ENCODE results near the gene DNAI7. TPM values are rescaled to one million over a fixed set of nuclear protein-coding genes. Genes with fewer than 3 reads are reported as not detected.

The DNAI7 gene
- total RNA-seq, 2 experiments from 2014 or later, result 0.10 TPM; not detected in 1

- H3K9me3 Mint-ChIP-seq, result no peaks in the 10 kb centered on the region
- H3K27ac Mint-ChIP-seq, result no peak overlapping the region
- POLR2A ChIA-PET, result interaction anchor here (0.6 kb wide), 1 partner anchor 9 kb away, joined by 3 read pairs; no protein-coding TSS in a partner anchor
- intact Hi-C loops (cut with micrococcal nuclease), result no loop called here
- CTCF ChIA-PET, result interaction anchor here (0.9 kb wide), 1 partner anchor 9 kb away, joined by 3 read pairs; no protein-coding TSS in a partner anchor
- no peak for DNase-seq
- H3K4me1 Mint-ChIP-seq (ENCODE audit: low read depth), result no peaks in the 10 kb centered on the region
- no peak overlapping the region for H3K4me3 Mint-ChIP-seq
- no peaks in the 10 kb centered on the region for H3K36me3 Mint-ChIP-seq
- H3K27me3 Mint-ChIP-seq, result no peaks in the 10 kb centered on the region
Measured at GRCh38 chr12:25162866-25163265, 32.1 kb downstream of the DNAI7 start.

GRCh38 chr12:25156061-25156460, 38.9 kb downstream of the DNAI7 start:
- DNase-seq, result no peak
- H3K9me3 Mint-ChIP-seq, result no peaks in the 10 kb centered on the region
- POLR2A ChIA-PET, result no interaction called here
- H3K4me3 Mint-ChIP-seq, result no peak overlapping the region
- no peaks in the 10 kb centered on the region for H3K36me3 Mint-ChIP-seq
- H3K4me1 Mint-ChIP-seq (ENCODE audit: low read depth), result peaks cover 8% of the 10 kb centered on the region
- CTCF ChIA-PET, result interaction anchor here (0.6 to 2.8 kb wide), 10 partner anchors 27 to 1712 kb away, joined by 3 to 48 read pairs (median 4); partner anchors contain the start of genes DNAI7 and ETFRF1
- H3K27me3 Mint-ChIP-seq, result no peaks in the 10 kb centered on the region
- intact Hi-C loops (cut with micrococcal nuclease), result no loop called here
- H3K27ac Mint-ChIP-seq, result no peak overlapping the region

- Mint-ChIP-seq H3K36me3 (no peaks in the 10 kb centered on the region), H3K4me3 (no peak overlapping the region), H3K9me3 (no peaks in the 10 kb centered on the region), H3K27ac (no peak overlapping the region), H3K4me1 (ENCODE audit: low read depth) (peaks cover 8% of the 10 kb centered on the region), H3K27me3 (no peaks in the 10 kb centered on the region)
- intact Hi-C loops (cut with micrococcal nuclease), result loop anchor here (1.0 kb wide), 2 partner anchors 164 to 232 kb away; no protein-coding TSS in a partner anchor
- ChIA-PET POLR2A (interaction anchor here (1.4 kb wide), 1 partner anchor 232 kb away, joined by 5 read pairs; no protein-coding TSS in a partner anchor), CTCF (interaction anchor here (0.8 to 2.8 kb wide), 22 partner anchors 10 to 314 kb away, joined by 3 to 48 read pairs (median 4); partner anchors contain the start of genes DNAI7 and ETFRF1)
- no peak for DNase-seq
Measured at GRCh38 chr12:25155022-25155576, 39.9 kb downstream of the DNAI7 start.

- Mint-ChIP-seq H3K4me3 (no peak overlapping the region), H3K36me3 (no peaks in the 10 kb centered on the region), H3K27me3 (no peaks in the 10 kb centered on the region), H3K27ac (no peak overlapping the region), H3K4me1 (ENCODE audit: low read depth) (peaks cover 8% of the 10 kb centered on the region), H3K9me3 (no peaks in the 10 kb centered on the region)
- intact Hi-C loops (cut with micrococcal nuclease), result no loop called here
- no peak for DNase-seq
- ChIA-PET CTCF (interaction anchor here (0.8 to 1.7 kb wide), 3 partner anchors 10 to 284 kb away, joined by 3 to 10 read pairs (median 3); no protein-coding TSS in a partner anchor), POLR2A (no interaction called here)
Measured at GRCh38 chr12:25152055-25152454, 42.9 kb downstream of the DNAI7 start.

GRCh38 chr12:25151476-25151875, 43.5 kb downstream of the DNAI7 start:
- intact Hi-C loops (cut with micrococcal nuclease), result no loop called here
- DNase-seq, result no peak
- H3K4me1 Mint-ChIP-seq (ENCODE audit: low read depth), result peaks cover 8% of the 10 kb centered on the region
- no peaks in the 10 kb centered on the region for H3K9me3 Mint-ChIP-seq
- CTCF ChIA-PET, result interaction anchor here (0.8 to 0.9 kb wide), 3 partner anchors 11 to 285 kb away, joined by 3 to 4 read pairs (median 3); no protein-coding TSS in a partner anchor
- no peaks in the 10 kb centered on the region for H3K36me3 Mint-ChIP-seq
- no peak overlapping the region for H3K27ac Mint-ChIP-seq
- H3K4me3 Mint-ChIP-seq, result no peak overlapping the region
- POLR2A ChIA-PET, result no interaction called here
- no peaks in the 10 kb centered on the region for H3K27me3 Mint-ChIP-seq

- Mint-ChIP-seq H3K9me3 (no peaks in the 10 kb centered on the region), H3K4me3 (no peak overlapping the region), H3K27ac (no peak overlapping the region), H3K27me3 (no peaks in the 10 kb centered on the region), H3K36me3 (no peaks in the 10 kb centered on the region), H3K4me1 (ENCODE audit: low read depth) (no peaks in the 10 kb centered on the region)
- CTCF ChIA-PET, result interaction anchor here (0.6 kb wide), 1 partner anchor 178 kb away, joined by 5 read pairs; no protein-coding TSS in a partner anchor
- POLR2A ChIA-PET, result no interaction called here
- DNase-seq, result no peak
- intact Hi-C loops (cut with micrococcal nuclease), result no loop called here
Measured at GRCh38 chr12:25146686-25147085, 48.3 kb downstream of the DNAI7 start.

GRCh38 chr12:25135531-25136154, 59.3 kb downstream of the DNAI7 start:
- no peaks in the 10 kb centered on the region for H3K27me3 Mint-ChIP-seq
- no peaks in the 10 kb centered on the region for H3K4me1 Mint-ChIP-seq (ENCODE audit: low read depth)
- CTCF ChIA-PET, result interaction anchor here (0.6 to 3.2 kb wide), 4 partner anchors 14 to 144 kb away, joined by 4 to 25 read pairs (median 6); a partner anchor contains a TSS
- H3K4me3 Mint-ChIP-seq, result no peak overlapping the region
- DNase-seq, result peak; percentile 40
- intact Hi-C loops (cut with micrococcal nuclease), result loop anchor here (10.0 kb wide), 1 partner anchor 281 kb away; no protein-coding TSS in a partner anchor
- H3K27ac Mint-ChIP-seq, result no peak overlapping the region
- H3K9me3 Mint-ChIP-seq, result peaks cover 2% of the 10 kb centered on the region
- POLR2A ChIA-PET, result interaction anchor here (0.6 kb wide), 1 partner anchor 883 kb away, joined by 5 read pairs; no protein-coding TSS in a partner anchor
- no peaks in the 10 kb centered on the region for H3K36me3 Mint-ChIP-seq

GRCh38 chr12:25131270-25131669, 63.7 kb downstream of the DNAI7 start:
- H3K4me3 Mint-ChIP-seq, result no peak overlapping the region
- H3K27ac Mint-ChIP-seq, result no peak overlapping the region
- intact Hi-C loops (cut with micrococcal nuclease), result loop anchor here (5.0 to 10.0 kb wide), 2 partner anchors 79 to 276 kb away; a partner anchor contains a TSS
- no peak for DNase-seq
- ChIA-PET CTCF (interaction anchor here (0.6 to 8.1 kb wide), 8 partner anchors 10 to 278 kb away, joined by 3 to 120 read pairs (median 4); no protein-coding TSS in a partner anchor), POLR2A (no interaction called here)
- no peaks in the 10 kb centered on the region for H3K36me3 Mint-ChIP-seq
- no peaks in the 10 kb centered on the region for H3K4me1 Mint-ChIP-seq (ENCODE audit: low read depth)
- no peaks in the 10 kb centered on the region for H3K27me3 Mint-ChIP-seq
- H3K9me3 Mint-ChIP-seq, result no peaks in the 10 kb centered on the region

GRCh38 chr12:25130741-25131188, 64.2 kb downstream of the DNAI7 start:
- H3K9me3 Mint-ChIP-seq, result no peaks in the 10 kb centered on the region
- H3K4me3 Mint-ChIP-seq, result no peak overlapping the region
- H3K27ac Mint-ChIP-seq, result no peak overlapping the region
- no peak for DNase-seq
- ChIA-PET POLR2A (no interaction called here), CTCF (interaction anchor here (0.6 to 8.1 kb wide), 8 partner anchors 10 to 277 kb away, joined by 3 to 120 read pairs (median 4); no protein-coding TSS in a partner anchor)
- intact Hi-C loops (cut with micrococcal nuclease), result loop anchor here (1.0 to 10.0 kb wide), 3 partner anchors 78 to 276 kb away; a partner anchor contains a TSS
- H3K36me3 Mint-ChIP-seq, result no peaks in the 10 kb centered on the region
- no peaks in the 10 kb centered on the region for H3K4me1 Mint-ChIP-seq (ENCODE audit: low read depth)
- H3K27me3 Mint-ChIP-seq, result no peaks in the 10 kb centered on the region

- no peak for DNase-seq
- intact Hi-C loops (cut with micrococcal nuclease), result no loop called here
- no peaks in the 10 kb centered on the region for H3K9me3 Mint-ChIP-seq
- ChIA-PET CTCF (interaction anchor here (1.2 to 8.1 kb wide), 2 partner anchors 135 to 274 kb away, joined by 3 to 120 read pairs; no protein-coding TSS in a partner anchor), POLR2A (no interaction called here)
- no peak overlapping the region for H3K27ac Mint-ChIP-seq
- peaks cover under 1% of the 10 kb centered on the region for H3K4me1 Mint-ChIP-seq (ENCODE audit: low read depth)
- no peaks in the 10 kb centered on the region for H3K36me3 Mint-ChIP-seq
- H3K4me3 Mint-ChIP-seq, result no peak overlapping the region
- no peaks in the 10 kb centered on the region for H3K27me3 Mint-ChIP-seq
Measured at GRCh38 chr12:25126746-25127145, 68.2 kb downstream of the DNAI7 start.

GRCh38 chr12:25126101-25126500, 68.9 kb downstream of the DNAI7 start:
- no peak for DNase-seq
- H3K4me3 Mint-ChIP-seq, result no peak overlapping the region
- H3K4me1 Mint-ChIP-seq (ENCODE audit: low read depth), result peaks cover 2% of the 10 kb centered on the region
- H3K9me3 Mint-ChIP-seq, result no peaks in the 10 kb centered on the region
- H3K27me3 Mint-ChIP-seq, result no peaks in the 10 kb centered on the region
- H3K36me3 Mint-ChIP-seq, result no peaks in the 10 kb centered on the region
- H3K27ac Mint-ChIP-seq, result no peak overlapping the region
- intact Hi-C loops (cut with micrococcal nuclease), result no loop called here
- ChIA-PET CTCF (interaction anchor here (1.2 to 8.1 kb wide), 2 partner anchors 135 to 273 kb away, joined by 3 to 120 read pairs; no protein-coding TSS in a partner anchor), POLR2A (no interaction called here)

- Mint-ChIP-seq H3K27me3 (no peaks in the 10 kb centered on the region), H3K36me3 (no peaks in the 10 kb centered on the region), H3K9me3 (no peaks in the 10 kb centered on the region), H3K27ac (no peak overlapping the region), H3K4me1 (ENCODE audit: low read depth) (peaks cover 2% of the 10 kb centered on the region), H3K4me3 (no peak overlapping the region)
- ChIA-PET CTCF (interaction anchor here (0.6 kb wide), 2 partner anchors 134 to 160 kb away, joined by 3 read pairs; no protein-coding TSS in a partner anchor), POLR2A (no interaction called here)
- DNase-seq, result no peak
- intact Hi-C loops (cut with micrococcal nuclease), result no loop called here
Measured at GRCh38 chr12:25124493-25124892, 70.5 kb downstream of the DNAI7 start.
